ENCODE results near the gene FKBP14.

GRCh38 chr7:30038196-30038980 lies 11.9 kb upstream of the FKBP14 start:
- TF ChIP-seq POLR2A (IDR thresholded peaks at IDR 0.05) (no peak), CTCF (IDR thresholded peaks at IDR 0.05) (no peak)

All from body of pancreas (tissue), 4 donors.